CD4-positive, alpha-beta T cell (primary cell): ENCODE data around the gene TTC39A. TPM values are rescaled to one million over a fixed set of nuclear protein-coding genes. Genes with fewer than 3 reads are reported as not detected.
A peak's percentile ranks its signal among the peaks of the same experiment; 100 is the strongest.

ENCODE experiments used
- ATAC-seq: fragments of 200-7000 bp; cut with Tn5 transposase; one replicate; pipeline ENCODE4 v1.10.0; 2022; ENCODE audit warnings: mild to moderate bottlenecking; ENCODE audit not compliant: poor library complexity
- CTCF ChIA-PET: fragments of 350-600 bp; sonication (Branson Sonifier 250); formaldehyde crosslinking; loops from one replicate; lab custom pipeline; 2021; ENCODE audit warnings: antibody characterized with exemption, inconsistent platforms; lab: Charles Lee
- POLR2A ChIA-PET: fragments of 350-600 bp; sonication (Branson Sonifier 250); formaldehyde crosslinking; loops from one replicate; lab custom pipeline; 2021; ENCODE audit warnings: antibody characterized with exemption, inconsistent platforms; lab: Charles Lee
- DNase-seq, 14 experiments: peaks; one replicate each; pipeline ENCODE4 v3.0.0-alpha.2; 2013 to 2020; ENCODE audit warnings: mixed read lengths in 2 of 14
- H3K27ac ChIP-seq, 2 donors: one replicate each; pipeline versions ENCODE4 v1.5.1 to v1.7.0; 2013; ENCODE audit warnings: low read length in 2 of 2, low read depth in 1 of 2, mild to moderate bottlenecking in 1 of 2
- H3K27me3 ChIP-seq, 2 experiments: 1 replicate in 1 of 2; 2 replicates in 1 of 2; pipeline versions ENCODE4 v1.6.1 to v1.7.0; 2013; ENCODE audit warnings: low read length in 2 of 2, control low read depth in 1 of 2, mild to moderate bottlenecking in 1 of 2, moderate library complexity in 1 of 2; ENCODE audit not compliant: insufficient read depth in 2 of 2, control insufficient read depth in 1 of 2
- H3K36me3 ChIP-seq: one replicate; pipeline ENCODE4 v1.6.1; 2013; ENCODE audit warnings: low read length, control low read depth; ENCODE audit not compliant: insufficient read depth
- H3K4me1 ChIP-seq: one replicate; pipeline ENCODE4 v1.6.1; 2013; ENCODE audit warnings: low read length, control low read depth; ENCODE audit not compliant: insufficient read depth
- H3K4me3 ChIP-seq: one replicate; pipeline ENCODE4 v1.5.1; 2013; ENCODE audit warnings: mild to moderate bottlenecking, low read length, moderate library complexity
- H3K9me3 ChIP-seq, 2 experiments: 1 replicate in 1 of 2; 2 replicates in 1 of 2; pipeline versions ENCODE4 v1.6.1 to v1.7.0; 2013; ENCODE audit warnings: low read length in 2 of 2, mild to moderate bottlenecking in 2 of 2, control low read depth in 1 of 2, moderate library complexity in 1 of 2; ENCODE audit not compliant: control insufficient read depth in 1 of 2, insufficient read depth in 1 of 2
- H3K27ac Mint-ChIP-seq: one replicate; pipeline ENCODE4 v1.8.0; 2020; ENCODE audit warnings: mixed read lengths
- H3K27me3 Mint-ChIP-seq: one replicate; pipeline ENCODE4 v1.8.0; 2021; ENCODE audit warnings: mixed read lengths
- H3K36me3 Mint-ChIP-seq: one replicate; pipeline ENCODE4 v1.8.0; 2021; ENCODE audit warnings: low read depth, mixed read lengths
- H3K4me1 Mint-ChIP-seq: one replicate; pipeline ENCODE4 v1.8.0; 2021; ENCODE audit warnings: low read depth, mixed read lengths
- H3K4me3 Mint-ChIP-seq: one replicate; pipeline ENCODE4 v1.8.0; 2020; ENCODE audit warnings: mild to moderate bottlenecking, mixed read lengths
- H3K9me3 Mint-ChIP-seq: one replicate; pipeline ENCODE4 v1.8.0; 2020; ENCODE audit warnings: mixed read lengths
- intact Hi-C, 2 experiments: fragments of 100-400 bp; cut with DNase I in 1 of 2; cut with micrococcal nuclease in 1 of 2; formaldehyde crosslinking; loops; one replicate each; pipeline versions ENCODE4 v1.15.1 to v1.9.0; 2023 to 2025; cut with DNase I, micrococcal nuclease
- polyA plus RNA-seq, 2 donors: library from polyadenylated mRNA; unstranded; fragments of 120-200 nt; gene quantifications; one replicate each; pipeline ENCODE4 v1.2.1, GENCODE V29; 2013
- total RNA-seq, 174 experiments: library from RNA in 2 of 174; stranded (reverse) in 2 of 174; gene quantifications; one replicate each; pipeline ENCODE4 v1.2.3 and lab custom pipeline; 2021 to 2026
- TF ChIP-seq, protein P1 (sequence below): fragments of 200-600 bp; IDR thresholded peaks from one replicate; pipeline ENCODE4 v1.8.0; 2022; ENCODE audit warnings: antibody characterized with exemption, mild to moderate bottlenecking

TTC39A gene
- total RNA-seq, result not detected
- polyA plus RNA-seq (2013, experiment 1 of 2), result 0.49 TPM
- 0.27 TPM for polyA plus RNA-seq (2013, experiment 2 of 2)
- 0 to 1.9 (median 0.15) reads per million in 172 experiments for total RNA-seq (lab: John Stamatoyannopoulos, UW)

DNA sequence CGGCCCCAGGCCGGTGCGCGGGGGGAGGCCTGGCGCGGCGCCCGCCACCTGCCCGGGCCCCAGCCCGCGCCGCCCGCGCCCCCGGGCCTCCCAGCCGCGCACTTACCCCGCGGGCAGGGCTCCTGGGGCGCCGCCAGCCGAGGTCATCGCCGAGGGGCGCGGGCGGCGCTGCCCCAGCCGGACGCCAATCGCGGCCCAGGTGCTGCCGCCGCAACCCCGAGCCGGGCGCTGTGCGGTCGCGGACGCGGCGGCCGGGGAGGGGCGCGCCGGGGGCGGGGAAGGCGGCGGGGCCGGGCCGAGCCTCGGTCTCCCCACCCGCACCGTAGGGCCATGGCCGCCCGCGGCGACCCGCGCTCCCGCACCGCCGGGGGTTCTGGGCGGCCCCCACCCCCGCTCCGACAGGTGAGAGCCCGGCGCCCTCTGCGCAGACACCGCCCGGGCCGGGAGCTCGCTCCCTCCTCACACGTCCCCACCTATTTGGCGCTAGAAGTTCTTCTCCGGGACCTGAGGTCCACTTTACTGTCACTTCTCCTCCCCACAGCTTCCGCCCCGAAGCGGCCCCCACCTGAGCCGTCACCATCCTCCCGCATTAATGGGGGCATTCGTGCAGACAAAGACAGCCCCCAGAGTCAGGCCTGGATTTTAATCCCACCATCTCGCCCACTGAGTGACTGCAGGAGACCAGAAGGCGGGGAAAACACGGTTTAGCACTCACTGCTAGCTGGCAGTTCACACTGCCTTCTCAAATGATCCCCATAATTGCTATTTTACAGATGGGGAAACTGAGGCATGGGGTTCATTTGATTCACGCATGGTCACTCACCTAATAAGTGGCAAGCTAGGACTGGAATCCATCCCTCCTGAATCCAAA, at the start of gene TTC39A:
Gene TTC39A (minus strand): TSS at position 232 of the 871 bp plus-strand sequence. CDS start 85 bp downstream, at position 147.
- ChIA-PET POLR2A (no interaction called here), CTCF (no interaction called here)
- H3K36me3 Mint-ChIP-seq, result no peaks in the 10 kb centered on the region
- peak; percentile 29 for ATAC-seq
- no peak within 1 kb of the TSS for H3K27ac ChIP-seq
- no peak within 1 kb of the TSS for H3K4me3 ChIP-seq
- H3K4me3 Mint-ChIP-seq, result peak within 1 kb of the TSS; percentile 75
- no peaks in the 10 kb centered on the region for H3K9me3 ChIP-seq
- peaks cover 56% of the 10 kb centered on the region for H3K27me3 Mint-ChIP-seq
- DNase-seq, result no peak
- H3K4me1 ChIP-seq, result peaks cover 5% of the 10 kb centered on the region
- peaks cover 17 to 35% of the 10 kb centered on the region in 2 experiments for H3K27me3 ChIP-seq
- no peaks in the 10 kb centered on the region for H3K36me3 ChIP-seq
- no peak within 1 kb of the TSS for H3K27ac Mint-ChIP-seq
- intact Hi-C loops, result no loop called here
- TF ChIP-seq, protein P1, sequence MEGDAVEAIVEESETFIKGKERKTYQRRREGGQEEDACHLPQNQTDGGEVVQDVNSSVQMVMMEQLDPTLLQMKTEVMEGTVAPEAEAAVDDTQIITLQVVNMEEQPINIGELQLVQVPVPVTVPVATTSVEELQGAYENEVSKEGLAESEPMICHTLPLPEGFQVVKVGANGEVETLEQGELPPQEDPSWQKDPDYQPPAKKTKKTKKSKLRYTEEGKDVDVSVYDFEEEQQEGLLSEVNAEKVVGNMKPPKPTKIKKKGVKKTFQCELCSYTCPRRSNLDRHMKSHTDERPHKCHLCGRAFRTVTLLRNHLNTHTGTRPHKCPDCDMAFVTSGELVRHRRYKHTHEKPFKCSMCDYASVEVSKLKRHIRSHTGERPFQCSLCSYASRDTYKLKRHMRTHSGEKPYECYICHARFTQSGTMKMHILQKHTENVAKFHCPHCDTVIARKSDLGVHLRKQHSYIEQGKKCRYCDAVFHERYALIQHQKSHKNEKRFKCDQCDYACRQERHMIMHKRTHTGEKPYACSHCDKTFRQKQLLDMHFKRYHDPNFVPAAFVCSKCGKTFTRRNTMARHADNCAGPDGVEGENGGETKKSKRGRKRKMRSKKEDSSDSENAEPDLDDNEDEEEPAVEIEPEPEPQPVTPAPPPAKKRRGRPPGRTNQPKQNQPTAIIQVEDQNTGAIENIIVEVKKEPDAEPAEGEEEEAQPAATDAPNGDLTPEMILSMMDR, result no peak
- H3K9me3 Mint-ChIP-seq, result no peaks in the 10 kb centered on the region
- H3K4me1 Mint-ChIP-seq, result peaks cover 7% of the 10 kb centered on the region

DNA sequence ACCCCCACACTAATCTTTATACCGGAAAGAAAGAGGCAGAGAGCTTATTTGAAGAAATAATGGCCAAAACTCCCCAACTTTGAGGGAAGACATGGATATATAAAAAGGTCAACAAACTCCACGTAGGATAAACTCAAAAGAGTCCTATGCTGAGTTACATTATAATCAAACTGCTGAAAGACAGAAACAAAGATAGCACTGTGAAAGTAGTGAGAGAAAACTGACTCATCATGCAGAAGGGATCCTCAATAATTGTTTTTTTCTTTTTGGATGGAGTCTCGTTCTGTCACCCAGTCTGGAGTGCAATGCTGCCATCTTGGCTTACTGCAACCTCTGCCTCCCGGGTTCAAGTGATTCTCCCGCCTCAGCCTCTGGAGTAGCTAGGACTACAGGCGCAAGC, 48.5 kb upstream of the TTC39A start:
- TF ChIP-seq, protein P1, result no peak
- Histone ChIP-seq H3K27ac (no peak overlapping the region), H3K4me1 (no peaks in the 10 kb centered on the region), H3K36me3 (peaks cover 33% of the 10 kb centered on the region), H3K9me3 (peaks cover 0 to 3% of the 10 kb centered on the region in 2 experiments), H3K27me3 (no peaks in the 10 kb centered on the region), H3K4me3 (no peak overlapping the region)
- no peak for DNase-seq
- intact Hi-C loops, result no loop called here
- Mint-ChIP-seq H3K27ac (no peak overlapping the region), H3K4me1 (no peaks in the 10 kb centered on the region), H3K9me3 (peaks cover 4% of the 10 kb centered on the region), H3K4me3 (no peak overlapping the region), H3K27me3 (no peaks in the 10 kb centered on the region), H3K36me3 (peaks cover 88% of the 10 kb centered on the region)
- POLR2A ChIA-PET, result no interaction called here
- CTCF ChIA-PET, result no interaction called here
- ATAC-seq, result no peak

DNA sequence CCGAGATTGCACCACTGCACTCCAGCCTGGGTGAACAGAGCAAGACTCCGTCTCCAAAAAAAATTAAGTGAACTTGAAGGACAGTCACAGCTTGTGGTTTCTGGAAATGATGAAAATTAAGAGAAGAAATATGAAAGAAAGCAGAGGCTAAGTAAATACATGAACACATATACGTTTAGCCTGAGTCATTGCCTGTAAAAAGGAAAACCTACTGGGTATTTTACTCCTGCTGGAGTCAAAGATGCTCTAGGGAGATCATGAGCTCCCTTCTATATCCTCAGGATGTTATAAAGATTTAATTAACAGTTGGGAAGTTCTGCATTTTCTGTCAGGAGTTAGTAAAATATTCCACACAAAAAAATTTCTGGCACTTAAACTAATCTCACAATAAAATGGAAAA, 43.5 kb upstream of the TTC39A start:
- no peak overlapping the region for H3K4me3 Mint-ChIP-seq
- H3K36me3 Mint-ChIP-seq, result peaks cover 83% of the 10 kb centered on the region
- TF ChIP-seq, protein P1, result no peak
- H3K4me1 Mint-ChIP-seq, result no peaks in the 10 kb centered on the region
- Histone ChIP-seq H3K9me3 (no peaks in the 10 kb centered on the region), H3K36me3 (peaks cover 48% of the 10 kb centered on the region), H3K27me3 (no peaks in the 10 kb centered on the region), H3K27ac (no peak overlapping the region), H3K4me3 (no peak overlapping the region), H3K4me1 (no peaks in the 10 kb centered on the region)
- no peaks in the 10 kb centered on the region for H3K27me3 Mint-ChIP-seq
- no peaks in the 10 kb centered on the region for H3K9me3 Mint-ChIP-seq
- intact Hi-C loops, result no loop called here
- CTCF ChIA-PET, result no interaction called here
- no peak for ATAC-seq
- H3K27ac Mint-ChIP-seq, result no peak overlapping the region
- POLR2A ChIA-PET, result interaction anchor here (0.7 kb wide), 1 partner anchor 357 kb away, joined by 3 read pairs; no protein-coding TSS in a partner anchor
- no peak for DNase-seq
